ENCODE results near the gene CPNE1. TPM values are rescaled to one million over a fixed set of nuclear protein-coding genes. Genes with fewer than 3 reads are reported as not detected.

CPNE1 gene
- total RNA-seq, 3 donors from 2014 or later, result 41.1 to 135 (median 117) TPM

DNA sequence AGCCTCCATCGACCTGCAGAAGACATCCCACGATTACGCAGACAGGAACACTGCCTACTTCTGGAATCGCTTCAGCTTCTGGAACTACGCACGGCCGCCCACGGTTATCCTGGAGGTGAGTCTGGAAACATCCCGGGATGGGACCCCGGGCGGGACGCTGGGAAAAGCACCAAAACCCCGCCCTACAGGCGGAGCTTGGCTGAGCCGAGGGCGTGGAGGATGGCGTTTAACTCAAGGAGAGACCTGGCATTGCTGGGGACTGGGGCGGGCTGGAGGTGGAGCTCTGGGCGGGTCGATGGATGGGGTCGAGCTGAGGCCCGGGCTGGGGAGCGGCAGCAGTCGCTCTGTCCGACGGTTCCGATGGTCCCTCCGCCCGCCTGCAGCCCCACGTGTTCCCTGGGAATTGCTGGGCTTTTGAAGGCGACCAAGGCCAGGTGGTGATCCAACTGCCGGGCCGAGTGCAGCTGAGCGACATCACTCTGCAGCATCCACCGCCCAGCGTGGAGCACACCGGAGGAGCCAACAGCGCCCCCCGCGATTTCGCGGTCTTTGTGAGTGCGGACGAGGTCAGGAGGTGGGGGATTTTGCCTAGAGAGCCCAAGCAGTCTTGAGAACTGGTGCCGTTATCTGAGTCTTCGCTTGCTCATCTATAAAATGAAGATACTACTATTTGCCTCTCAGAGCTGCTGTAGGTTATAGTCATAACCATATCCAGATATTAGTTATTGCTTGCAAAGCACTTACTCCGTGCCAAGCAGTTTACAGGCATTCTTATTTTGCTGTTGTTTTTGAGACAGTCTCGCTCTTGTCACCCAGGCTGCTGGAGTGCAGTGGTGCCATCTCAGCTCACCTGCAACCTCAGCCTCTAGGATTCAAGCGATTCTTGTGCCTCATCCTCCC is 45.3 kb downstream of the CPNE1 start:
- peak; percentile 64 to 71 for DNase-seq (ENCODE audit: low spot score in 2 of 2)
- intact Hi-C loops (cut with DNase I; ENCODE audit: low total_unique reads), result loop anchor here (1.0 kb wide), 1 partner anchor 37 kb away; no protein-coding TSS in a partner anchor
- Histone ChIP-seq H3K27ac (peak overlapping the region; percentile 26 to 90), H3K27me3 (no peaks in the 10 kb centered on the region), H3K9me3 (no peaks in the 10 kb centered on the region), H3K4me1 (peaks cover 7 to 8% of the 10 kb centered on the region in 2 donors), H3K36me3 (no peaks in the 10 kb centered on the region), H3K4me3 (peak overlapping the region; percentile 27 to 69 (median 54))
- TF ChIP-seq, protein P1, sequence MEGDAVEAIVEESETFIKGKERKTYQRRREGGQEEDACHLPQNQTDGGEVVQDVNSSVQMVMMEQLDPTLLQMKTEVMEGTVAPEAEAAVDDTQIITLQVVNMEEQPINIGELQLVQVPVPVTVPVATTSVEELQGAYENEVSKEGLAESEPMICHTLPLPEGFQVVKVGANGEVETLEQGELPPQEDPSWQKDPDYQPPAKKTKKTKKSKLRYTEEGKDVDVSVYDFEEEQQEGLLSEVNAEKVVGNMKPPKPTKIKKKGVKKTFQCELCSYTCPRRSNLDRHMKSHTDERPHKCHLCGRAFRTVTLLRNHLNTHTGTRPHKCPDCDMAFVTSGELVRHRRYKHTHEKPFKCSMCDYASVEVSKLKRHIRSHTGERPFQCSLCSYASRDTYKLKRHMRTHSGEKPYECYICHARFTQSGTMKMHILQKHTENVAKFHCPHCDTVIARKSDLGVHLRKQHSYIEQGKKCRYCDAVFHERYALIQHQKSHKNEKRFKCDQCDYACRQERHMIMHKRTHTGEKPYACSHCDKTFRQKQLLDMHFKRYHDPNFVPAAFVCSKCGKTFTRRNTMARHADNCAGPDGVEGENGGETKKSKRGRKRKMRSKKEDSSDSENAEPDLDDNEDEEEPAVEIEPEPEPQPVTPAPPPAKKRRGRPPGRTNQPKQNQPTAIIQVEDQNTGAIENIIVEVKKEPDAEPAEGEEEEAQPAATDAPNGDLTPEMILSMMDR (IDR thresholded peaks at IDR 0.05), result peak in 1 of 3 donors; percentile 11
- TF ChIP-seq POLR2AphosphoS5 (IDR thresholded peaks at IDR 0.05), result no peak

GRCh38 chr20:35618263-35619131 is 46.2 kb downstream of the CPNE1 start:
- Histone ChIP-seq H3K9me3 (no peaks in the 10 kb centered on the region), H3K27ac (peak overlapping the region; percentile 26 to 90), H3K4me3 (peak overlapping the region; percentile 27 to 69 (median 54)), H3K4me1 (peaks cover 7 to 8% of the 10 kb centered on the region in 2 donors), H3K27me3 (no peaks in the 10 kb centered on the region), H3K36me3 (no peaks in the 10 kb centered on the region)
- no peak for TF ChIP-seq POLR2A (IDR thresholded peaks at IDR 0.05)
- TF ChIP-seq, protein P1 (IDR thresholded peaks at IDR 0.05), result no peak
- TF ChIP-seq POLR2AphosphoS5 (IDR thresholded peaks at IDR 0.05), result no peak
- no peak for DNase-seq (ENCODE audit: low spot score in 2 of 2)
- intact Hi-C loops (cut with DNase I; ENCODE audit: low total_unique reads), result loop anchor here (1.0 kb wide), 1 partner anchor 36 kb away; no protein-coding TSS in a partner anchor

GRCh38 chr20:35617397-35618262 is 47.1 kb downstream of the CPNE1 start:
- intact Hi-C loops (cut with DNase I; ENCODE audit: low total_unique reads), result no loop called here
- H3K27ac ChIP-seq, result peak overlapping the region; percentile 70 to 90
- no peaks in the 10 kb centered on the region for H3K36me3 ChIP-seq

More at GRCh38 chr20:35617397-35618262, 47.1 kb downstream of the CPNE1 start:
- DNase-seq (ENCODE audit: low spot score in 2 of 2), result peak in 1 of 2 donors; percentile 39
- Histone ChIP-seq H3K27me3 (no peaks in the 10 kb centered on the region), H3K4me3 (peak overlapping the region; percentile 41 to 69 (median 54)), H3K4me1 (peaks cover 7 to 8% of the 10 kb centered on the region in 2 donors), H3K9me3 (no peaks in the 10 kb centered on the region)
- no peak for TF ChIP-seq POLR2AphosphoS5 (IDR thresholded peaks at IDR 0.05)
- TF ChIP-seq, protein P1 (IDR thresholded peaks at IDR 0.05), result peak; percentile 25 to 42 (median 32)
